ENCODE results near the gene RTP1. TPM values are rescaled to one million over a fixed set of nuclear protein-coding genes. Genes with fewer than 3 reads are reported as not detected.

RTP1 gene
- total and polyA plus RNA-seq, 2 experiments from 2014 or later: 4.4 to 6.3 TPM

DNA sequence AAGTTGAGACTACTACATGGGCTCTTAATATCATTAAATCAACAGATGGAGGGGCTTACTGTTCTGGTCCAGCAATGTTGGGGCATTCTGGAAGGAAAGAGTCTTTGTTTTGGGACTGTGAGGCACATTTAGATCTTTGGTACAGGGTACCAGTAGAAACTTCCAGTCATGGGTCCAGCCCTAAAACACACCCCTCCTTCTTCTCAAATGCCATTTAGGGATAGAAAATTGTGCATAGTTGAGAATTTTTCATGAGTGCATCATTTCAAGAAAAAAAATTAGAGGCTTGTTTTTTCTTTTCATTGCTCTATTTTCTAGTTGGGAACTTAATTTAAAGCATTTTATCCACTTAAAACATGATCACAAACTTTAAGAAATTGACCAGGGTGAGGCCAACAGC lies 4.1 kb upstream of the RTP1 start:
- no peaks in the 10 kb centered on the region for H3K79me2 ChIP-seq (replicated peaks; ENCODE audit: insufficient read depth)
- no peak overlapping the region for H3K27ac Mint-ChIP-seq
- H4K20me1 ChIP-seq (replicated peaks; ENCODE audit: insufficient read depth): no peaks in the 10 kb centered on the region
- H3K27me3 ChIP-seq (ENCODE audit: insufficient read depth): no peaks in the 10 kb centered on the region
- no peak overlapping the region for H3K4me2 ChIP-seq
- no peak for TF ChIP-seq STAT1 (IDR thresholded peaks at IDR 0.05; ENCODE audit: unreplicated experiment)
- TF ChIP-seq, protein P1, sequence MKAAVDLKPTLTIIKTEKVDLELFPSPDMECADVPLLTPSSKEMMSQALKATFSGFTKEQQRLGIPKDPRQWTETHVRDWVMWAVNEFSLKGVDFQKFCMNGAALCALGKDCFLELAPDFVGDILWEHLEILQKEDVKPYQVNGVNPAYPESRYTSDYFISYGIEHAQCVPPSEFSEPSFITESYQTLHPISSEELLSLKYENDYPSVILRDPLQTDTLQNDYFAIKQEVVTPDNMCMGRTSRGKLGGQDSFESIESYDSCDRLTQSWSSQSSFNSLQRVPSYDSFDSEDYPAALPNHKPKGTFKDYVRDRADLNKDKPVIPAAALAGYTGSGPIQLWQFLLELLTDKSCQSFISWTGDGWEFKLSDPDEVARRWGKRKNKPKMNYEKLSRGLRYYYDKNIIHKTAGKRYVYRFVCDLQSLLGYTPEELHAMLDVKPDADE (IDR thresholded peaks at IDR 0.05): no peak
- TF ChIP-seq, protein P2, sequence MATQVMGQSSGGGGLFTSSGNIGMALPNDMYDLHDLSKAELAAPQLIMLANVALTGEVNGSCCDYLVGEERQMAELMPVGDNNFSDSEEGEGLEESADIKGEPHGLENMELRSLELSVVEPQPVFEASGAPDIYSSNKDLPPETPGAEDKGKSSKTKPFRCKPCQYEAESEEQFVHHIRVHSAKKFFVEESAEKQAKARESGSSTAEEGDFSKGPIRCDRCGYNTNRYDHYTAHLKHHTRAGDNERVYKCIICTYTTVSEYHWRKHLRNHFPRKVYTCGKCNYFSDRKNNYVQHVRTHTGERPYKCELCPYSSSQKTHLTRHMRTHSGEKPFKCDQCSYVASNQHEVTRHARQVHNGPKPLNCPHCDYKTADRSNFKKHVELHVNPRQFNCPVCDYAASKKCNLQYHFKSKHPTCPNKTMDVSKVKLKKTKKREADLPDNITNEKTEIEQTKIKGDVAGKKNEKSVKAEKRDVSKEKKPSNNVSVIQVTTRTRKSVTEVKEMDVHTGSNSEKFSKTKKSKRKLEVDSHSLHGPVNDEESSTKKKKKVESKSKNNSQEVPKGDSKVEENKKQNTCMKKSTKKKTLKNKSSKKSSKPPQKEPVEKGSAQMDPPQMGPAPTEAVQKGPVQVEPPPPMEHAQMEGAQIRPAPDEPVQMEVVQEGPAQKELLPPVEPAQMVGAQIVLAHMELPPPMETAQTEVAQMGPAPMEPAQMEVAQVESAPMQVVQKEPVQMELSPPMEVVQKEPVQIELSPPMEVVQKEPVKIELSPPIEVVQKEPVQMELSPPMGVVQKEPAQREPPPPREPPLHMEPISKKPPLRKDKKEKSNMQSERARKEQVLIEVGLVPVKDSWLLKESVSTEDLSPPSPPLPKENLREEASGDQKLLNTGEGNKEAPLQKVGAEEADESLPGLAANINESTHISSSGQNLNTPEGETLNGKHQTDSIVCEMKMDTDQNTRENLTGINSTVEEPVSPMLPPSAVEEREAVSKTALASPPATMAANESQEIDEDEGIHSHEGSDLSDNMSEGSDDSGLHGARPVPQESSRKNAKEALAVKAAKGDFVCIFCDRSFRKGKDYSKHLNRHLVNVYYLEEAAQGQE (IDR thresholded peaks at IDR 0.05; ENCODE audit: unreplicated experiment): no peak
- TF ChIP-seq CREB1 (CRISPR knock-in tag; IDR thresholded peaks at IDR 0.05; ENCODE audit: low read depth): no peak
- no peak for TF ChIP-seq ZNF331 (CRISPR knock-in tag; IDR thresholded peaks at IDR 0.05; ENCODE audit: low read depth)
- no peak for TF ChIP-seq NANOG (IDR thresholded peaks at IDR 0.05; ENCODE audit: borderline replicate concordance)
- TF ChIP-seq, protein P3, sequence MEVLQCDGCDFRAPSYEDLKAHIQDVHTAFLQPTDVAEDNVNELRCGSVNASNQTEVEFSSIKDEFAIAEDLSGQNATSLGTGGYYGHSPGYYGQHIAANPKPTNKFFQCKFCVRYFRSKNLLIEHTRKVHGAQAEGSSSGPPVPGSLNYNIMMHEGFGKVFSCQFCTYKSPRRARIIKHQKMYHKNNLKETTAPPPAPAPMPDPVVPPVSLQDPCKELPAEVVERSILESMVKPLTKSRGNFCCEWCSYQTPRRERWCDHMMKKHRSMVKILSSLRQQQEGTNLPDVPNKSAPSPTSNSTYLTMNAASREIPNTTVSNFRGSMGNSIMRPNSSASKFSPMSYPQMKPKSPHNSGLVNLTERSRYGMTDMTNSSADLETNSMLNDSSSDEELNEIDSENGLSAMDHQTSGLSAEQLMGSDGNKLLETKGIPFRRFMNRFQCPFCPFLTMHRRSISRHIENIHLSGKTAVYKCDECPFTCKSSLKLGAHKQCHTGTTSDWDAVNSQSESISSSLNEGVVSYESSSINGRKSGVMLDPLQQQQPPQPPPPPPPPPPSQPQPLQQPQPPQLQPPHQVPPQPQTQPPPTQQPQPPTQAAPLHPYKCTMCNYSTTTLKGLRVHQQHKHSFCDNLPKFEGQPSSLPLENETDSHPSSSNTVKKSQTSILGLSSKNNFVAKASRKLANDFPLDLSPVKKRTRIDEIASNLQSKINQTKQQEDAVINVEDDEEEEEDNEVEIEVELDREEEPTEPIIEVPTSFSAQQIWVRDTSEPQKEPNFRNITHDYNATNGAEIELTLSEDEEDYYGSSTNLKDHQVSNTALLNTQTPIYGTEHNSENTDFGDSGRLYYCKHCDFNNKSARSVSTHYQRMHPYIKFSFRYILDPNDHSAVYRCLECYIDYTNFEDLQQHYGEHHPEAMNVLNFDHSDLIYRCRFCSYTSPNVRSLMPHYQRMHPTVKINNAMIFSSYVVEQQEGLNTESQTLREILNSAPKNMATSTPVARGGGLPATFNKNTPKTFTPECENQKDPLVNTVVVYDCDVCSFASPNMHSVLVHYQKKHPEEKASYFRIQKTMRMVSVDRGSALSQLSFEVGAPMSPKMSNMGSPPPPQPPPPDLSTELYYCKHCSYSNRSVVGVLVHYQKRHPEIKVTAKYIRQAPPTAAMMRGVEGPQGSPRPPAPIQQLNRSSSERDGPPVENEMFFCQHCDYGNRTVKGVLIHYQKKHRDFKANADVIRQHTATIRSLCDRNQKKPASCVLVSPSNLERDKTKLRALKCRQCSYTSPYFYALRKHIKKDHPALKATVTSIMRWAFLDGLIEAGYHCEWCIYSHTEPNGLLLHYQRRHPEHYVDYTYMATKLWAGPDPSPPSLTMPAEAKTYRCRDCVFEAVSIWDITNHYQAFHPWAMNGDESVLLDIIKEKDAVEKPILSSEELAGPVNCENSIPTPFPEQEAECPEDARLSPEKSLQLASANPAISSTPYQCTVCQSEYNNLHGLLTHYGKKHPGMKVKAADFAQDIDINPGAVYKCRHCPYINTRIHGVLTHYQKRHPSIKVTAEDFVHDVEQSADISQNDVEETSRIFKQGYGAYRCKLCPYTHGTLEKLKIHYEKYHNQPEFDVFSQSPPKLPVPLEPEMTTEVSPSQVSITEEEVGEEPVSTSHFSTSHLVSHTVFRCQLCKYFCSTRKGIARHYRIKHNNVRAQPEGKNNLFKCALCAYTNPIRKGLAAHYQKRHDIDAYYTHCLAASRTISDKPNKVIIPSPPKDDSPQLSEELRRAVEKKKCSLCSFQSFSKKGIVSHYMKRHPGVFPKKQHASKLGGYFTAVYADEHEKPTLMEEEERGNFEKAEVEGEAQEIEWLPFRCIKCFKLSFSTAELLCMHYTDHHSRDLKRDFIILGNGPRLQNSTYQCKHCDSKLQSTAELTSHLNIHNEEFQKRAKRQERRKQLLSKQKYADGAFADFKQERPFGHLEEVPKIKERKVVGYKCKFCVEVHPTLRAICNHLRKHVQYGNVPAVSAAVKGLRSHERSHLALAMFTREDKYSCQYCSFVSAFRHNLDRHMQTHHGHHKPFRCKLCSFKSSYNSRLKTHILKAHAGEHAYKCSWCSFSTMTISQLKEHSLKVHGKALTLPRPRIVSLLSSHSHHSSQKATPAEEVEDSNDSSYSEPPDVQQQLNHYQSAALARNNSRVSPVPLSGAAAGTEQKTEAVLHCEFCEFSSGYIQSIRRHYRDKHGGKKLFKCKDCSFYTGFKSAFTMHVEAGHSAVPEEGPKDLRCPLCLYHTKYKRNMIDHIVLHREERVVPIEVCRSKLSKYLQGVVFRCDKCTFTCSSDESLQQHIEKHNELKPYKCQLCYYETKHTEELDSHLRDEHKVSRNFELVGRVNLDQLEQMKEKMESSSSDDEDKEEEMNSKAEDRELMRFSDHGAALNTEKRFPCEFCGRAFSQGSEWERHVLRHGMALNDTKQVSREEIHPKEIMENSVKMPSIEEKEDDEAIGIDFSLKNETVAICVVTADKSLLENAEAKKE (CRISPR knock-in tag; IDR thresholded peaks at IDR 0.05): no peak
- no peak for TF ChIP-seq ZNF114 (CRISPR knock-in tag; IDR thresholded peaks at IDR 0.05)
- no peak for TF ChIP-seq POLR2AphosphoS5 (IDR thresholded peaks at IDR 0.05; ENCODE audit: low read depth)
- no peak for TF ChIP-seq JUNB (IDR thresholded peaks at IDR 0.05; ENCODE audit: unreplicated experiment)
- no peak for TF ChIP-seq EZH2 (IDR thresholded peaks at IDR 0.05; ENCODE audit: low read depth, unreplicated experiment)
- TF ChIP-seq, protein P4, sequence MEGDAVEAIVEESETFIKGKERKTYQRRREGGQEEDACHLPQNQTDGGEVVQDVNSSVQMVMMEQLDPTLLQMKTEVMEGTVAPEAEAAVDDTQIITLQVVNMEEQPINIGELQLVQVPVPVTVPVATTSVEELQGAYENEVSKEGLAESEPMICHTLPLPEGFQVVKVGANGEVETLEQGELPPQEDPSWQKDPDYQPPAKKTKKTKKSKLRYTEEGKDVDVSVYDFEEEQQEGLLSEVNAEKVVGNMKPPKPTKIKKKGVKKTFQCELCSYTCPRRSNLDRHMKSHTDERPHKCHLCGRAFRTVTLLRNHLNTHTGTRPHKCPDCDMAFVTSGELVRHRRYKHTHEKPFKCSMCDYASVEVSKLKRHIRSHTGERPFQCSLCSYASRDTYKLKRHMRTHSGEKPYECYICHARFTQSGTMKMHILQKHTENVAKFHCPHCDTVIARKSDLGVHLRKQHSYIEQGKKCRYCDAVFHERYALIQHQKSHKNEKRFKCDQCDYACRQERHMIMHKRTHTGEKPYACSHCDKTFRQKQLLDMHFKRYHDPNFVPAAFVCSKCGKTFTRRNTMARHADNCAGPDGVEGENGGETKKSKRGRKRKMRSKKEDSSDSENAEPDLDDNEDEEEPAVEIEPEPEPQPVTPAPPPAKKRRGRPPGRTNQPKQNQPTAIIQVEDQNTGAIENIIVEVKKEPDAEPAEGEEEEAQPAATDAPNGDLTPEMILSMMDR (conservative IDR thresholded peaks at IDR 0.05; ENCODE audit: low read depth in 2 of 2): no peak
- no peak for TF ChIP-seq EZH2phosphoT487 (IDR thresholded peaks at IDR 0.05; ENCODE audit: unreplicated experiment)
- no peaks in the 10 kb centered on the region; the same call in 1 of the 3 replicates for H3K4me1 Mint-ChIP-seq
- no peak overlapping the region for H2AFZ ChIP-seq
- H3K4me1 ChIP-seq (ENCODE audit: insufficient read depth): no peaks in the 10 kb centered on the region; the same call in 1 of the 2 replicates
- no peak overlapping the region for H3K27ac ChIP-seq (ENCODE audit: low read depth)
- no peaks in the 10 kb centered on the region; the same call in 2 of the 3 replicates for H3K9me3 Mint-ChIP-seq
- no peak overlapping the region for H3K4me3 ChIP-seq
- H3K9me2 ChIP-seq (ENCODE audit: insufficient read depth): peaks cover 36% of the 10 kb centered on the region
- H3K36me3 Mint-ChIP-seq (ENCODE audit: low read depth): no peaks in the 10 kb centered on the region
- no peaks in the 10 kb centered on the region for H3K27me3 Mint-ChIP-seq (ENCODE audit: insufficient read depth, low read depth, poor library complexity)
- no peak overlapping the region for H3K4me3 Mint-ChIP-seq
- H3F3A ChIP-seq (replicated peaks; ENCODE audit: low read depth): no peaks in the 10 kb centered on the region
- ATAC-seq (no peak), DNase-seq (ENCODE audit: low spot score) (no peak)
- H3K36me3 ChIP-seq (ENCODE audit: insufficient read depth): no peaks in the 10 kb centered on the region; the same call in 1 of the 2 replicates
